H9 (cell line): ENCODE results near the gene MTOR. TPM values are rescaled to one million over a fixed set of nuclear protein-coding genes. Genes with fewer than 3 reads are reported as not detected.

Source experiments
- DNase-seq: peaks from one replicate; pipeline ENCODE4 v3.0.0-alpha.2; 2017
- H2AFZ ChIP-seq: one replicate; pipeline ENCODE4 v1.6.1; 2013; ENCODE audit warnings: mild to moderate bottlenecking, low read length, control low read depth, moderate library complexity
- H2AK5ac ChIP-seq: 2 replicates; pipeline ENCODE4 v1.6.1; 2013; ENCODE audit warnings: low read length, control low read depth, mixed read lengths; ENCODE audit not compliant: insufficient read length
- H2BK120ac ChIP-seq: one replicate; pipeline ENCODE4 v1.6.1; 2013; ENCODE audit warnings: low read depth, mild to moderate bottlenecking, low read length, control low read depth, inconsistent platforms; ENCODE audit not compliant: poor library complexity, severe bottlenecking
- H2BK12ac ChIP-seq: 2 replicates; pipeline ENCODE4 v1.6.1; 2013; ENCODE audit warnings: low read length, control low read depth, mixed read lengths, low read depth; ENCODE audit not compliant: insufficient read length
- H2BK15ac ChIP-seq: 2 replicates; pipeline ENCODE4 v1.6.1; 2013; ENCODE audit warnings: low read depth, low read length, control low read depth
- H2BK20ac ChIP-seq: one replicate; pipeline ENCODE4 v1.6.1; 2013; ENCODE audit warnings: low read depth, mild to moderate bottlenecking, low read length, control low read depth, inconsistent platforms; ENCODE audit not compliant: poor library complexity, severe bottlenecking
- H2BK5ac ChIP-seq: 2 replicates; pipeline ENCODE4 v1.6.1; 2013; ENCODE audit warnings: low read length, control low read depth, mixed read lengths; ENCODE audit not compliant: insufficient read length
- H3K14ac ChIP-seq: 2 replicates; pipeline ENCODE4 v1.6.1; 2013; ENCODE audit warnings: low read length, control low read depth; ENCODE audit not compliant: insufficient read depth
- H3K18ac ChIP-seq: 2 replicates; pipeline ENCODE4 v1.6.1; 2013; ENCODE audit warnings: low read depth, mild to moderate bottlenecking, mixed read lengths, low read length, control low read depth; ENCODE audit not compliant: insufficient read length
- H3K23ac ChIP-seq: 2 replicates; pipeline ENCODE4 v1.6.1; 2013; ENCODE audit warnings: low read length, control low read depth, mixed read lengths, low read depth; ENCODE audit not compliant: insufficient read length
- H3K23me2 ChIP-seq: 2 replicates; pipeline ENCODE4 v1.6.1; 2013; ENCODE audit warnings: low read depth, mild to moderate bottlenecking, mixed read lengths, low read length, control low read depth; ENCODE audit not compliant: insufficient read length, poor library complexity, severe bottlenecking
- H3K27ac ChIP-seq: 2 replicates; pipeline ENCODE4 v1.5.1; 2013; ENCODE audit warnings: low read length, control low read depth, mixed read lengths, low read depth; ENCODE audit not compliant: insufficient read length
- H3K27me3 ChIP-seq: 2 replicates; pipeline ENCODE4 v1.6.1; 2013; ENCODE audit warnings: low read length, control low read depth, inconsistent platforms; ENCODE audit not compliant: insufficient read depth
- H3K4ac ChIP-seq: 2 replicates; pipeline ENCODE4 v1.6.1; 2013; ENCODE audit warnings: low read depth, mild to moderate bottlenecking, control low read depth, inconsistent platforms, low read length, moderate library complexity
- H3K4me1 ChIP-seq: 2 replicates; pipeline ENCODE4 v1.6.1; 2013; ENCODE audit warnings: low read length, control low read depth, inconsistent platforms; ENCODE audit not compliant: insufficient read depth
- H3K4me2 ChIP-seq: 2 replicates; pipeline ENCODE4 v1.6.1; 2013; ENCODE audit warnings: low read length, control low read depth, mixed read lengths; ENCODE audit not compliant: insufficient read length, insufficient read depth
- H3K56ac ChIP-seq: 2 replicates; pipeline ENCODE4 v1.6.1; 2013; ENCODE audit warnings: low read depth, mild to moderate bottlenecking, mixed read lengths, low read length, control low read depth; ENCODE audit not compliant: insufficient read length
- H3K79me1 ChIP-seq: 2 replicates; pipeline ENCODE4 v1.6.1; 2013; ENCODE audit warnings: low read depth, mild to moderate bottlenecking, moderate library complexity, low read length, control low read depth, inconsistent platforms; ENCODE audit not compliant: insufficient read depth, poor library complexity, severe bottlenecking
- H3K79me2 ChIP-seq: 2 replicates; pipeline ENCODE4 v1.6.1; 2013; ENCODE audit warnings: low read length, control low read depth, inconsistent platforms; ENCODE audit not compliant: insufficient read depth
- H3K9ac ChIP-seq: 2 replicates; pipeline ENCODE4 v1.6.1; 2013; ENCODE audit warnings: low read length, control low read depth, mixed read lengths; ENCODE audit not compliant: insufficient read length; ENCODE audit errors: extremely low read depth
- H3K9me3 ChIP-seq: one replicate; pipeline ENCODE4 v1.6.1; 2013; ENCODE audit warnings: low read depth, low read length, inconsistent platforms; ENCODE audit not compliant: control insufficient read depth
- H3T11ph ChIP-seq: one replicate; pipeline ENCODE4 v1.6.1; 2013; ENCODE audit warnings: mild to moderate bottlenecking, low read length, control low read depth, inconsistent platforms
- H4K20me1 ChIP-seq: one replicate; pipeline ENCODE4 v1.6.1; 2013; ENCODE audit not compliant: control insufficient read depth, insufficient read length, insufficient read depth
- H4K5ac ChIP-seq: 2 replicates; pipeline ENCODE4 v1.6.1; 2013; ENCODE audit warnings: low read depth, mild to moderate bottlenecking, mixed read lengths, low read length, control low read depth; ENCODE audit not compliant: insufficient read length
- H4K8ac ChIP-seq: replicated peaks from 2 replicates; pipeline ENCODE4 v1.6.1; 2013; ENCODE audit warnings: low read length, control low read depth, mixed read lengths, low read depth; ENCODE audit not compliant: insufficient read length
- H4K91ac ChIP-seq: 2 replicates; pipeline ENCODE4 v1.6.1; 2013; ENCODE audit warnings: low read depth, mild to moderate bottlenecking, moderate library complexity, mixed read lengths, low read length, control low read depth; ENCODE audit not compliant: insufficient read length
- H3K27ac Mint-ChIP-seq, 3 experiments: 2 replicates in 2 of 3; 3 replicates in 1 of 3; pipeline ENCODE4 v1.8.0; 2020 to 2021; ENCODE audit warnings: mixed read lengths in 3 of 3, mild to moderate bottlenecking in 1 of 3, moderate library complexity in 1 of 3
- H3K27me3 Mint-ChIP-seq: 2 replicates; pipeline ENCODE4 v1.8.0; 2021; ENCODE audit warnings: low read depth, mild to moderate bottlenecking, moderate library complexity, mixed read lengths
- H3K36me3 Mint-ChIP-seq, 3 experiments: 2 replicates in 2 of 3; 3 replicates in 1 of 3; pipeline ENCODE4 v1.8.0; 2020 to 2021; ENCODE audit warnings: low read depth in 3 of 3, mixed read lengths in 3 of 3; ENCODE audit not compliant: insufficient read depth in 1 of 3
- H3K4me1 Mint-ChIP-seq, 2 experiments: 2 replicates each; pipeline ENCODE4 v1.8.0; 2020; ENCODE audit warnings: mixed read lengths in 2 of 2
- H3K4me3 Mint-ChIP-seq, 2 experiments: 2 replicates in 1 of 2; 3 replicates in 1 of 2; pipeline ENCODE4 v1.8.0; 2020 to 2021; ENCODE audit warnings: mild to moderate bottlenecking in 2 of 2, mixed read lengths in 2 of 2, moderate library complexity in 1 of 2
- H3K9me3 Mint-ChIP-seq, 2 experiments: 2 replicates in 1 of 2; 3 replicates in 1 of 2; pipeline ENCODE4 v1.8.0; 2020; ENCODE audit warnings: mild to moderate bottlenecking in 2 of 2, mixed read lengths in 2 of 2, moderate library complexity in 1 of 2
- WGBS: extraction: QIAGEN DNeasy Blood & Tissue Kit; methylation state at CpG from one replicate; pipeline ENCODE4 v1.1.7; 2013; ENCODE audit warnings: missing lambda C conversion rate, low lambda C conversion rate, mixed read lengths; ENCODE audit not compliant: insufficient read length; ENCODE audit errors: extremely low coverage; 5-methylcytosine and 5-hydroxymethylcytosine counted together
- total RNA-seq: library from RNA; stranded (reverse); gene quantifications from 2 replicates; pipeline ENCODE4 v1.2.1, GENCODE V29; 2021
- TF ChIP-seq, protein P1 (sequence below): fragments of 200-600 bp; sonication (generic); conservative IDR thresholded peaks from 3 replicates; pipeline ENCODE4 v1.8.0; 2021; ENCODE audit warnings: antibody characterized with exemption, mild to moderate bottlenecking

MTOR gene
- total RNA-seq, 1 experiment from 2014 or later, result 67.5 TPM

DNA sequence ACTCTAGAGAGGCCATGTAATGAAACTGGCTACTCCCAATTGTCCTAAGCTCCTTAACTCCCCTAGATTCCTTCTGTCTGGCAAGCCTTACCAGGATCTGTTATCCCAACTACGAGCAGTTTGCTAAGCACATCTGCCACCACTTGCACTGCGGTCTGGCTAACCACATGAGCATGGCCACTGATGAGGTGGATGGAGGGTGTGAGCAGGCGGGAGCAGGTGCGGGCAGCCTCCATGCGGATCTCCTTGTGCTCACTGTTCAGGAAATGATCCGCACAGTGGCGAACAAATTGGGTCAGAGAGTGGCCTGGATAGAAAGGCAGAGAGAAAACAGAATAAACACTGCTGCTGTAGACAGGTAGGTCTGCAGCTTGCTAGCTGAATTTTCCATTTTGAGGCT, 24.0 kb downstream of the MTOR start:
- no peaks in the 10 kb centered on the region for H3K23me2 ChIP-seq
- Mint-ChIP-seq H3K36me3 (peaks cover 35 to 96% (median 70%) of the 10 kb centered on the region in 3 experiments; a peak in 6 of 7 replicates), H3K9me3 (no peaks in the 10 kb centered on the region), H3K4me1 (no peaks in the 10 kb centered on the region), H3K27me3 (no peaks in the 10 kb centered on the region), H3K27ac (peak overlapping the region in 1 of 3 experiments; percentile 23; a peak in 1 of 7 replicates), H3K4me3 (no peak overlapping the region)
- no peak for DNase-seq
- H4K91ac ChIP-seq, result no peak overlapping the region
- TF ChIP-seq, protein P1, sequence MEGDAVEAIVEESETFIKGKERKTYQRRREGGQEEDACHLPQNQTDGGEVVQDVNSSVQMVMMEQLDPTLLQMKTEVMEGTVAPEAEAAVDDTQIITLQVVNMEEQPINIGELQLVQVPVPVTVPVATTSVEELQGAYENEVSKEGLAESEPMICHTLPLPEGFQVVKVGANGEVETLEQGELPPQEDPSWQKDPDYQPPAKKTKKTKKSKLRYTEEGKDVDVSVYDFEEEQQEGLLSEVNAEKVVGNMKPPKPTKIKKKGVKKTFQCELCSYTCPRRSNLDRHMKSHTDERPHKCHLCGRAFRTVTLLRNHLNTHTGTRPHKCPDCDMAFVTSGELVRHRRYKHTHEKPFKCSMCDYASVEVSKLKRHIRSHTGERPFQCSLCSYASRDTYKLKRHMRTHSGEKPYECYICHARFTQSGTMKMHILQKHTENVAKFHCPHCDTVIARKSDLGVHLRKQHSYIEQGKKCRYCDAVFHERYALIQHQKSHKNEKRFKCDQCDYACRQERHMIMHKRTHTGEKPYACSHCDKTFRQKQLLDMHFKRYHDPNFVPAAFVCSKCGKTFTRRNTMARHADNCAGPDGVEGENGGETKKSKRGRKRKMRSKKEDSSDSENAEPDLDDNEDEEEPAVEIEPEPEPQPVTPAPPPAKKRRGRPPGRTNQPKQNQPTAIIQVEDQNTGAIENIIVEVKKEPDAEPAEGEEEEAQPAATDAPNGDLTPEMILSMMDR, result no peak
- no peak overlapping the region for H4K8ac ChIP-seq
- no peak overlapping the region for H3K18ac ChIP-seq
- H4K5ac ChIP-seq, result no peak overlapping the region
- H3K9ac ChIP-seq, result no peak overlapping the region
- 0 out of 2 replicates have a peak, but pooled peaks cover 1% of the 10 kb centered on the region for H3K79me2 ChIP-seq
- H3K23ac ChIP-seq, result no peak overlapping the region
- no peaks in the 10 kb centered on the region for H3K9me3 ChIP-seq
- no peaks in the 10 kb centered on the region for H4K20me1 ChIP-seq
- H2AFZ ChIP-seq, result no peak overlapping the region
- no peak overlapping the region for H3K27ac ChIP-seq
- H2BK20ac ChIP-seq, result no peak overlapping the region
- WGBS, result no CpG with 5 or more reads among the region's 7 CpGs
- no peak overlapping the region for H2BK12ac ChIP-seq
- H3T11ph ChIP-seq, result no peak overlapping the region
- H3K4me1 ChIP-seq, result no peaks in the 10 kb centered on the region
- H3K79me1 ChIP-seq, result no peaks in the 10 kb centered on the region
- no peak overlapping the region for H2AK5ac ChIP-seq
- no peaks in the 10 kb centered on the region for H3K27me3 ChIP-seq
- no peak overlapping the region for H2BK15ac ChIP-seq
- no peak overlapping the region for H3K56ac ChIP-seq
- no peak overlapping the region for H3K4me2 ChIP-seq
- no peak overlapping the region for H3K4ac ChIP-seq
- no peak overlapping the region for H2BK5ac ChIP-seq
- no peak overlapping the region for H2BK120ac ChIP-seq
- no peak overlapping the region for H3K14ac ChIP-seq
